HCT116 (cell line): ENCODE measurements around the gene GRM4.

ENCODE experiments used
- ELF1 ChIP-seq: IDR thresholded peaks from 2 replicates; pipeline ENCODE4 v1.6.1; 2012; ENCODE audit warnings: low read depth, borderline replicate concordance
- EZH2 ChIP-seq: fragments of 200-600 bp; sonication (generic); IDR thresholded peaks from 2 replicates; pipeline ENCODE4 v1.6.1; 2017; ENCODE audit warnings: antibody characterized with exemption, mixed run types
- POLR2A ChIP-seq: IDR thresholded peaks from 2 replicates; pipeline ENCODE4 v1.7.0; 2011; ENCODE audit warnings: borderline replicate concordance; ENCODE audit not compliant: insufficient read depth, insufficient read length; ENCODE audit errors: extremely low read depth
- RAD21 ChIP-seq: IDR thresholded peaks from 2 replicates; pipeline ENCODE4 v1.6.1; 2012; ENCODE audit warnings: low read depth, mild to moderate bottlenecking
- SIN3A ChIP-seq: IDR thresholded peaks from 2 replicates; pipeline ENCODE4 v1.6.1; 2012; ENCODE audit warnings: low read depth
- SRF ChIP-seq: IDR thresholded peaks from 2 replicates; pipeline ENCODE4 v1.6.1; 2012; ENCODE audit warnings: low read depth
- YY1 ChIP-seq: IDR thresholded peaks from 2 replicates; pipeline ENCODE4 v1.6.1; 2011; ENCODE audit warnings: low read length, low read depth, moderate library complexity, mild to moderate bottlenecking; ENCODE audit not compliant: insufficient replicate concordance; ENCODE audit errors: extremely low read depth
- ZBTB33 ChIP-seq: IDR thresholded peaks from 2 replicates; pipeline ENCODE4 v1.6.1; 2011; ENCODE audit warnings: mild to moderate bottlenecking, low read length, moderate library complexity; ENCODE audit not compliant: insufficient replicate concordance; ENCODE audit errors: extremely low read depth
- TF ChIP-seq, protein P1 (sequence below), 3 experiments: fragments of 200-600 bp in 1 of 3; sonication (generic) in 1 of 3; IDR thresholded peaks in 2 of 3; conservative IDR thresholded peaks in 1 of 3; 2 replicates each; pipeline ENCODE4 v1.5.1; 2012 to 2017; ENCODE audit warnings: low read depth in 2 of 3, low read length in 2 of 3, antibody characterized with exemption in 1 of 3, borderline replicate concordance in 1 of 3, control low read depth in 1 of 3, mild to moderate bottlenecking in 1 of 3, mixed read lengths in 1 of 3, mixed run types in 1 of 3, moderate library complexity in 1 of 3; ENCODE audit not compliant: insufficient read depth in 1 of 3

DNA sequence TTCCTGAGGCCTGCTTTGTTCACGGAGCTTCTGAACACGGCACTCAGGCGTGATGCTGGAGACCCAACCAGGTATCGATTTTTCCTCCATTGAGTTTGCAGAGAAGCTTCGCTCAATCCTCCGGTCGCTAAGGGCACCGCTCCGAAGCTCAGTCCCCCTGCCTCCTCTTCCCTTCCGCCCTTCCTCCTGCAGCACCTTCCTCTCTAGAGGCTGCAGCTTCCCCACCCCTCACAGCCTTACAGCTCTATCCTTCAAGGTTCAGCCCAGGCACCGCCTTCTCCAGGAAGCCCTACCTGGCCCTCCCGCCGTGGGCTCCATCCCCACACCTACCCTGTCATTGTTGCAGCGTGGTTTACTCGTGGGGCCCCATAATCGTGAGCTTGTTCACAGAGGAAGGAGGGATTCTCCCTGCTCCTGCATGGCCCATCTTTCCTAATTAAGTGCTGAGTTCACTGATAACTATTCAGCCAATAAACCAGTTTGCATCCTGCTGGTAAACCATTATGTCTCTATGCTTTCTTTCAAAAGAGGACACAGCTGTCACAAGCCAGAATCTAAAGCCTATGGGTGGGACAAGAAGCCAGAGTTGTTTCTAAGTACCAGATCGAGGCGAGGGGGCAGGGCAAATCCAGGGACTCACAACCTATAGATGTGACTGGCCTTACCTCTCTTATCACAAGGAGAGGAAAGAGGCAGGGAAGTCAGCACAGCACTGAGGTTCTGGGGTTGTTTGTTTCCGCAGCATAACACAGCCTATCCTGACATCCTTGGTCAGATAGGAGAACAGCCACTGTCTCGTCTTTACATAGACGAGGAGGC, 152.0 kb downstream of the GRM4 start:
- TF ChIP-seq ZBTB33 (no peak), EZH2 (no peak), RAD21 (no peak), YY1 (no peak), POLR2A (no peak), SIN3A (no peak), SRF (no peak), ELF1 (no peak)
- TF ChIP-seq, protein P1, sequence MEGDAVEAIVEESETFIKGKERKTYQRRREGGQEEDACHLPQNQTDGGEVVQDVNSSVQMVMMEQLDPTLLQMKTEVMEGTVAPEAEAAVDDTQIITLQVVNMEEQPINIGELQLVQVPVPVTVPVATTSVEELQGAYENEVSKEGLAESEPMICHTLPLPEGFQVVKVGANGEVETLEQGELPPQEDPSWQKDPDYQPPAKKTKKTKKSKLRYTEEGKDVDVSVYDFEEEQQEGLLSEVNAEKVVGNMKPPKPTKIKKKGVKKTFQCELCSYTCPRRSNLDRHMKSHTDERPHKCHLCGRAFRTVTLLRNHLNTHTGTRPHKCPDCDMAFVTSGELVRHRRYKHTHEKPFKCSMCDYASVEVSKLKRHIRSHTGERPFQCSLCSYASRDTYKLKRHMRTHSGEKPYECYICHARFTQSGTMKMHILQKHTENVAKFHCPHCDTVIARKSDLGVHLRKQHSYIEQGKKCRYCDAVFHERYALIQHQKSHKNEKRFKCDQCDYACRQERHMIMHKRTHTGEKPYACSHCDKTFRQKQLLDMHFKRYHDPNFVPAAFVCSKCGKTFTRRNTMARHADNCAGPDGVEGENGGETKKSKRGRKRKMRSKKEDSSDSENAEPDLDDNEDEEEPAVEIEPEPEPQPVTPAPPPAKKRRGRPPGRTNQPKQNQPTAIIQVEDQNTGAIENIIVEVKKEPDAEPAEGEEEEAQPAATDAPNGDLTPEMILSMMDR (IDR thresholded peaks at IDR 0.05 in 2 of 3, conservative IDR thresholded peaks at IDR 0.05 in 1 of 3; ENCODE audit: borderline replicate concordance in 1 of 3, insufficient read depth in 1 of 3, low read depth in 2 of 3, low read length in 2 of 3): no peak
